Epithelial cell of esophagus (primary cell): ENCODE results near the gene MICALL2.

ENCODE experiments used
- DNase-seq: peaks from one replicate; pipeline ENCODE4 v3.0.0; 2010; ENCODE audit warnings: low read depth
- H3K4me3 ChIP-seq: 2 replicates; pipeline ENCODE4 v1.5.1; 2011; ENCODE audit warnings: mild to moderate bottlenecking, low read length, control low read depth
- CTCF ChIP-seq: IDR thresholded peaks from 2 replicates; pipeline ENCODE4 v1.5.1; 2011; ENCODE audit warnings: low read depth, mild to moderate bottlenecking, low read length, control low read depth, inconsistent platforms; ENCODE audit not compliant: insufficient read depth; ENCODE audit errors: missing control alignments

MICALL2 gene

GRCh38 chr7:1437155-1437880 lies 22.0 kb downstream of the MICALL2 start:
- DNase-seq, result no peak
- no peak for TF ChIP-seq CTCF
- no peak overlapping the region for H3K4me3 ChIP-seq

GRCh38 chr7:1436608-1437007 lies 22.7 kb downstream of the MICALL2 start:
- no peak for TF ChIP-seq CTCF
- no peak overlapping the region for H3K4me3 ChIP-seq
- DNase-seq, result no peak

- TF ChIP-seq CTCF, result no peak
- H3K4me3 ChIP-seq, result no peak overlapping the region
- no peak for DNase-seq
Observed at GRCh38 chr7:1434891-1435670, 24.2 kb downstream of the MICALL2 start.

- DNase-seq, result no peak
- H3K4me3 ChIP-seq, result no peak overlapping the region
- TF ChIP-seq CTCF, result no peak
Observed at GRCh38 chr7:1434165-1434718, 25.0 kb downstream of the MICALL2 start.

GRCh38 chr7:1433128-1433920 lies 25.9 kb downstream of the MICALL2 start:
- TF ChIP-seq CTCF, result no peak
- no peak overlapping the region for H3K4me3 ChIP-seq

GRCh38 chr7:1432411-1433082 lies 26.7 kb downstream of the MICALL2 start:
- DNase-seq, result peak; percentile 53
- peak; percentile 92 for TF ChIP-seq CTCF
- no peak overlapping the region for H3K4me3 ChIP-seq

More at GRCh38 chr7:1433128-1433920, 25.9 kb downstream of the MICALL2 start:
- DNase-seq, result no peak
